DMS53 (cell line): Measurements from ENCODE around the gene EMILIN1.

ENCODE experiments used
- DNase-seq: peaks from one replicate; lab custom pipeline; 2025; lab: John Stamatoyannopoulos, UW

EMILIN1 gene

GRCh38 chr2:27080603-27080936, 2.2 kb downstream of the EMILIN1 start:
- DNase-seq, result no peak

GRCh38 chr2:27081984-27082772, 3.8 kb downstream of the EMILIN1 start:
- no peak for DNase-seq

- no peak for DNase-seq
Observed at GRCh38 chr2:27082773-27083409, 4.5 kb downstream of the EMILIN1 start.

GRCh38 chr2:27083410-27084296, 5.2 kb downstream of the EMILIN1 start:
- peak; percentile 17 for DNase-seq

GRCh38 chr2:27084297-27085061, 6.1 kb downstream of the EMILIN1 start:
- no peak for DNase-seq

- DNase-seq, result no peak
Observed at GRCh38 chr2:27085062-27085672, 6.8 kb downstream of the EMILIN1 start.

GRCh38 chr2:27085673-27086089, 7.3 kb downstream of the EMILIN1 start:
- DNase-seq, result peak; percentile 65

GRCh38 chr2:27086090-27086723, 7.8 kb downstream of the EMILIN1 start:
- peak; percentile 94 for DNase-seq

GRCh38 chr2:27086724-27087593, 8.5 kb downstream of the EMILIN1 start, which contains the start of gene KHK:
KHK (plus strand) TSS chr2:27086772; CDS start chr2:27087260, 488 bp downstream.
- peak; percentile 86 for DNase-seq

GRCh38 chr2:27087823-27088410, 9.5 kb downstream of the EMILIN1 start:
- no peak for DNase-seq

- no peak for DNase-seq
Observed at GRCh38 chr2:27088634-27089033, 10.2 kb downstream of the EMILIN1 start.

GRCh38 chr2:27089111-27089954, 10.9 kb downstream of the EMILIN1 start:
- DNase-seq, result no peak

GRCh38 chr2:27091746-27092695, 13.6 kb downstream of the EMILIN1 start:
- no peak for DNase-seq

- no peak for DNase-seq
Observed at GRCh38 chr2:27092696-27093429, 14.4 kb downstream of the EMILIN1 start.

- DNase-seq, result peak; percentile 43
Observed at GRCh38 chr2:27093430-27094352, 15.3 kb downstream of the EMILIN1 start.
